Ovary (tissue), 3 donors: ENCODE data around the gene C14orf93.

ENCODE experiments used
- CTCF ChIP-seq, 3 donors: fragments of 450-650 bp in 2 of 3; fragments of 200-600 bp in 1 of 3; IDR thresholded peaks; one replicate each; pipeline versions ENCODE4 v1.5.1 to v1.8.0; 2016 to 2022; ENCODE audit warnings: antibody characterized with exemption in 3 of 3, mild to moderate bottlenecking in 1 of 3
- EP300 ChIP-seq: sonication (generic); formaldehyde crosslinking; IDR thresholded peaks from one replicate; pipeline ENCODE4 v1.6.1; 2017; ENCODE audit warnings: antibody characterized with exemption
- POLR2A ChIP-seq: fragments of 450-650 bp; IDR thresholded peaks from one replicate; pipeline ENCODE4 v1.6.1; 2017; ENCODE audit warnings: antibody characterized with exemption, mild to moderate bottlenecking, moderate library complexity
- donor health status: DM: no; HTN: no; CAD: no.

GRCh38 chr14:23047751-23048693 lies 38.1 kb upstream of the C14orf93 start:
- TF ChIP-seq POLR2A: no peak
- no peak for TF ChIP-seq CTCF (IDR thresholded peaks at IDR 0.05)
- no peak for TF ChIP-seq EP300
